Regular cardiac myocyte (primary cell): ENCODE data around the gene WNT4. TPM values are rescaled to one million over a fixed set of nuclear protein-coding genes. Genes with fewer than 3 reads are reported as not detected.

Experiments used
- total RNA-seq: library from RNA; depleted of rRNA; stranded (reverse); fragments of >200 nt; gene quantifications from 2 replicates; pipeline ENCODE4 v1.2.3, GENCODE V29; 2014

Gene WNT4
- under 0.01 TPM in 1 of 2 replicates, not detected in the other for total RNA-seq

DNA sequence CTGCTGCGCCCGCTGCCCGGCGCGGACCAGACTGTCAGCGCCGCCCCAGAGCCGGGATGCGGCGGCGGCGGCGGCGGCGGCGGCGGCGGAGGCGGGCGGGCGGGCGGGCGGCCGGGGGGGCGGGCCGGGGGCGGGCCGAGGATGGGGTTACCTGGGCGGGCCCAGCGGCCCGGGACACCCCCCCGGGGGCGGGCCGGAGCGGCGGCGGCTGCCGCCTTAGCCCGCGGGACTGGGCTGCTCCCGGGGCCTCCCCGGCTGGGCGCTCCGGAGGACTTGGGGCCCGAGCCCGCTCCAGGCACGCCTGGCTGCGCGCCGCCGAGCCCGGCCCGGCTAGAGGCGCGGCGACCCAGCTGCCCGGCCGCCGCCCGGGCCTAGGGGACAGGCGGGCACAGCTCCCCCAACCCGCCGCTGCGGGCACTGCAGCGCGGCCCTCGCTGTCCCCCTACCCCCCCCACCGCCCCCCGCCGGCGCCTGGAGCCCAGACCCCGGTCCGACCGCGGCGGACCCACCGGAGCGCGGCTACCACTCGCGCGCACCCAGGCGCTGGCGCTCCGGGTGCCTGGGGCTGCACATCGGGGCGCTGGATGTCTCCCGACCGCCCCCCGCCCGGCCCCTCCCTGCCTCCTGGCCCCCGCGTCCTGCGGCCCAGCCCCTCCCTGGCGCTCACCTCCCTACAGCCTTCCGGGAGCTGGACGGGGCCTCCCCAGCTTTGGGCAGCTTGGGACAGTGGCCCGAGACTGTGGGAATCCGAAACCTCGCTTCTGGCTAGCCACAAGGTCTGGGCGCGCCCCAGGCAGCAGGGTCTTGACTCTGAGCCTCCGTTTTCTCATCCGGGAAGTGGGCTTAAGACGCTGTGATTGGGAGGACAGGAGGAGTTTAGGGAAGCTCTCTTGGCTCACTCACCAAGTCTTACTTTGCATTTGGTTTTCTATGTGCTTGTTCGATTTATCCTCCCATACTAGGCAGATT is at the start of gene WNT4:
WNT4 (minus strand) TSS at position 33 of the 969 bp plus-strand sequence. CDS start 175 bp downstream, outside the sequence.

Other genes with a start within 250 kb of the WNT4 start
- gene HSPG2, start 205.8 kb downstream of the WNT4 start, total RNA-seq, result 158 and 164 TPM in 2 replicates
- not detected in 2 replicates for gene CELA3B, start 166.1 kb downstream of the WNT4 start, total RNA-seq
- gene CELA3A, start 141.4 kb downstream of the WNT4 start, total RNA-seq, result not detected in 2 replicates
- gene CDC42, start 90.4 kb downstream of the WNT4 start, total RNA-seq, result 466 and 585 TPM in 2 replicates